A549 (cell line): ENCODE measurements around the gene RNF227.

Experiments used
- EP300 ChIP-seq, 2 experiments: fragments of >200 bp; sonication (Bioruptor Twin); formaldehyde crosslinking; IDR thresholded peaks; 2 replicates in 1 of 2; 3 replicates in 1 of 2; pipeline ENCODE4 v1.6.1; 2016 to 2017
- PHF8 ChIP-seq: fragments of 200-600 bp; sonication (generic); IDR thresholded peaks from 2 replicates; pipeline ENCODE4 v1.6.1; 2016; ENCODE audit warnings: low read depth, mild to moderate bottlenecking, antibody characterized with exemption, moderate library complexity, borderline replicate concordance
- POLR2A ChIP-seq: IDR thresholded peaks from 2 replicates; pipeline ENCODE4 v1.6.1; 2012; ENCODE audit warnings: mild to moderate bottlenecking, low read length
- RARB ChIP-seq: fragments of 250-450 bp; sonication (Bioruptor Pico); IDR thresholded peaks from 2 replicates; pipeline ENCODE4 v1.8.0; 2021; ENCODE audit warnings: mild to moderate bottlenecking, moderate library complexity
- TF ChIP-seq, protein P1 (sequence below): fragments of >200 bp; sonication (Bioruptor Twin); formaldehyde crosslinking; IDR thresholded peaks from 3 replicates; pipeline ENCODE4 v1.5.1; 2016
- TF ChIP-seq, protein P2 (sequence below): IDR thresholded peaks from 2 replicates; pipeline ENCODE4 v1.6.1; 2012
- TF ChIP-seq, protein P3 (sequence below): fragments of 450-650 bp; IDR thresholded peaks from 2 replicates; pipeline ENCODE4 v1.6.1; 2014; ENCODE audit warnings: antibody characterized with exemption
- TF ChIP-seq, protein P4 (sequence below): fragments of 200-600 bp; sonication (generic); IDR thresholded peaks from 2 replicates; pipeline ENCODE4 v1.6.1; 2016; ENCODE audit warnings: antibody characterized with exemption, mild to moderate bottlenecking, moderate library complexity

DNA sequence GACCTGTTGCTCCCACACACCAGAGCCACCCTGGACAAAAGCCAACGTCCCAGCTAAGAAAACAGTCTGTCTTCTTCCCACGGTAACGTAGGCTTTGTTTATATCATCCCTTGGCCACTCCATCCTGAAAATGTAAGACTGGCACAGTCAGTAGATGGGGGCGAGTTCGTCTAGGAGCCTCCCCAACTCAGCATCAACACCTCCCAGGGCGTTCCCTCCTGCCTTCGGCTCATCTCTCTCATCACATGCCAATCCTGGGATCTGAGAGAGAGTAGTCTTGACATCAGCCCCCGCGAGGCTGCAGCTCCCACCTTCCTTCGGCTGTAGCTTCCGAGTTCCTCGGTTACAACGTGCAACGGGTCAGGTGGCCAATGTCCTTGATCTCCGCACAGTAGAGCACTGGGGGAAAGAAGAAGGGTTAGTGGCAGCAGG lies 894 bp downstream of the RNF227 start:
- TF ChIP-seq, protein P1, sequence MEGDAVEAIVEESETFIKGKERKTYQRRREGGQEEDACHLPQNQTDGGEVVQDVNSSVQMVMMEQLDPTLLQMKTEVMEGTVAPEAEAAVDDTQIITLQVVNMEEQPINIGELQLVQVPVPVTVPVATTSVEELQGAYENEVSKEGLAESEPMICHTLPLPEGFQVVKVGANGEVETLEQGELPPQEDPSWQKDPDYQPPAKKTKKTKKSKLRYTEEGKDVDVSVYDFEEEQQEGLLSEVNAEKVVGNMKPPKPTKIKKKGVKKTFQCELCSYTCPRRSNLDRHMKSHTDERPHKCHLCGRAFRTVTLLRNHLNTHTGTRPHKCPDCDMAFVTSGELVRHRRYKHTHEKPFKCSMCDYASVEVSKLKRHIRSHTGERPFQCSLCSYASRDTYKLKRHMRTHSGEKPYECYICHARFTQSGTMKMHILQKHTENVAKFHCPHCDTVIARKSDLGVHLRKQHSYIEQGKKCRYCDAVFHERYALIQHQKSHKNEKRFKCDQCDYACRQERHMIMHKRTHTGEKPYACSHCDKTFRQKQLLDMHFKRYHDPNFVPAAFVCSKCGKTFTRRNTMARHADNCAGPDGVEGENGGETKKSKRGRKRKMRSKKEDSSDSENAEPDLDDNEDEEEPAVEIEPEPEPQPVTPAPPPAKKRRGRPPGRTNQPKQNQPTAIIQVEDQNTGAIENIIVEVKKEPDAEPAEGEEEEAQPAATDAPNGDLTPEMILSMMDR: no peak
- TF ChIP-seq POLR2A: no peak
- TF ChIP-seq, protein P2, sequence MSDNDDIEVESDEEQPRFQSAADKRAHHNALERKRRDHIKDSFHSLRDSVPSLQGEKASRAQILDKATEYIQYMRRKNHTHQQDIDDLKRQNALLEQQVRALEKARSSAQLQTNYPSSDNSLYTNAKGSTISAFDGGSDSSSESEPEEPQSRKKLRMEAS: no peak
- no peak for TF ChIP-seq PHF8
- TF ChIP-seq RARB (CRISPR knock-in tag): no peak
- TF ChIP-seq, protein P3, sequence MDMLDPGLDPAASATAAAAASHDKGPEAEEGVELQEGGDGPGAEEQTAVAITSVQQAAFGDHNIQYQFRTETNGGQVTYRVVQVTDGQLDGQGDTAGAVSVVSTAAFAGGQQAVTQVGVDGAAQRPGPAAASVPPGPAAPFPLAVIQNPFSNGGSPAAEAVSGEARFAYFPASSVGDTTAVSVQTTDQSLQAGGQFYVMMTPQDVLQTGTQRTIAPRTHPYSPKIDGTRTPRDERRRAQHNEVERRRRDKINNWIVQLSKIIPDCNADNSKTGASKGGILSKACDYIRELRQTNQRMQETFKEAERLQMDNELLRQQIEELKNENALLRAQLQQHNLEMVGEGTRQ: no peak
- no peak for TF ChIP-seq EP300 (IDR thresholded peaks at IDR 0.05)
- TF ChIP-seq, protein P4, sequence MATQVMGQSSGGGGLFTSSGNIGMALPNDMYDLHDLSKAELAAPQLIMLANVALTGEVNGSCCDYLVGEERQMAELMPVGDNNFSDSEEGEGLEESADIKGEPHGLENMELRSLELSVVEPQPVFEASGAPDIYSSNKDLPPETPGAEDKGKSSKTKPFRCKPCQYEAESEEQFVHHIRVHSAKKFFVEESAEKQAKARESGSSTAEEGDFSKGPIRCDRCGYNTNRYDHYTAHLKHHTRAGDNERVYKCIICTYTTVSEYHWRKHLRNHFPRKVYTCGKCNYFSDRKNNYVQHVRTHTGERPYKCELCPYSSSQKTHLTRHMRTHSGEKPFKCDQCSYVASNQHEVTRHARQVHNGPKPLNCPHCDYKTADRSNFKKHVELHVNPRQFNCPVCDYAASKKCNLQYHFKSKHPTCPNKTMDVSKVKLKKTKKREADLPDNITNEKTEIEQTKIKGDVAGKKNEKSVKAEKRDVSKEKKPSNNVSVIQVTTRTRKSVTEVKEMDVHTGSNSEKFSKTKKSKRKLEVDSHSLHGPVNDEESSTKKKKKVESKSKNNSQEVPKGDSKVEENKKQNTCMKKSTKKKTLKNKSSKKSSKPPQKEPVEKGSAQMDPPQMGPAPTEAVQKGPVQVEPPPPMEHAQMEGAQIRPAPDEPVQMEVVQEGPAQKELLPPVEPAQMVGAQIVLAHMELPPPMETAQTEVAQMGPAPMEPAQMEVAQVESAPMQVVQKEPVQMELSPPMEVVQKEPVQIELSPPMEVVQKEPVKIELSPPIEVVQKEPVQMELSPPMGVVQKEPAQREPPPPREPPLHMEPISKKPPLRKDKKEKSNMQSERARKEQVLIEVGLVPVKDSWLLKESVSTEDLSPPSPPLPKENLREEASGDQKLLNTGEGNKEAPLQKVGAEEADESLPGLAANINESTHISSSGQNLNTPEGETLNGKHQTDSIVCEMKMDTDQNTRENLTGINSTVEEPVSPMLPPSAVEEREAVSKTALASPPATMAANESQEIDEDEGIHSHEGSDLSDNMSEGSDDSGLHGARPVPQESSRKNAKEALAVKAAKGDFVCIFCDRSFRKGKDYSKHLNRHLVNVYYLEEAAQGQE: no peak
